NCI-H1105 (cell line): ENCODE measurements around the gene UTS2B.

Experiments
- DNase-seq: peaks from one replicate; lab custom pipeline; 2025; lab: John Stamatoyannopoulos, UW

The UTS2B gene

GRCh38 chr3:191321019-191321767 lies 9.1 kb downstream of the UTS2B start:
- no peak for DNase-seq

- DNase-seq = no peak
These were observed 10.0 kb downstream of the UTS2B start for GRCh38 chr3:191320316-191320715.

GRCh38 chr3:191316876-191317603 lies 13.3 kb downstream of the UTS2B start:
- DNase-seq = no peak

GRCh38 chr3:191314109-191314728 lies 16.1 kb downstream of the UTS2B start:
- no peak for DNase-seq

GRCh38 chr3:191313296-191313695 lies 17.0 kb downstream of the UTS2B start:
- DNase-seq = no peak

GRCh38 chr3:191307341-191307740 lies 23.0 kb downstream of the UTS2B start:
- DNase-seq = no peak

- DNase-seq = no peak
These were observed 23.9 kb downstream of the UTS2B start for GRCh38 chr3:191306428-191306827.

- no peak for DNase-seq
These were observed 26.7 kb downstream of the UTS2B start for GRCh38 chr3:191303596-191303995.

- DNase-seq = no peak
These were observed 27.9 kb downstream of the UTS2B start for GRCh38 chr3:191302451-191302850.

- DNase-seq = no peak
These were observed 28.4 kb downstream of the UTS2B start for GRCh38 chr3:191301782-191302411.

GRCh38 chr3:191301017-191301416 lies 29.3 kb downstream of the UTS2B start:
- no peak for DNase-seq

- DNase-seq = no peak
These were observed 29.9 kb downstream of the UTS2B start for GRCh38 chr3:191300422-191300821.

GRCh38 chr3:191298846-191299245 lies 31.5 kb downstream of the UTS2B start:
- no peak for DNase-seq

GRCh38 chr3:191296041-191296541 lies 34.2 kb downstream of the UTS2B start:
- no peak for DNase-seq

- DNase-seq = no peak
These were observed 36.0 kb downstream of the UTS2B start for GRCh38 chr3:191294291-191294690.

- DNase-seq = no peak
These were observed 37.9 kb downstream of the UTS2B start for GRCh38 chr3:191292243-191293015.

- no peak for DNase-seq
These were observed 39.9 kb downstream of the UTS2B start for GRCh38 chr3:191290311-191291025.

- no peak for DNase-seq
These were observed 46.9 kb downstream of the UTS2B start for GRCh38 chr3:191283400-191283799.

GRCh38 chr3:191282251-191283185 lies 47.8 kb downstream of the UTS2B start:
- no peak for DNase-seq

GRCh38 chr3:191280882-191281281 lies 49.4 kb downstream of the UTS2B start:
- no peak for DNase-seq
